Uterus (tissue), 2 donors: Measurements from ENCODE around the gene PLD1.

Experiments used
- POLR2A ChIP-seq, 2 donors: fragments of 450-650 bp; IDR thresholded peaks; one replicate each; pipeline ENCODE4 v1.6.1; 2016; ENCODE audit warnings: antibody characterized with exemption in 2 of 2, mild to moderate bottlenecking in 1 of 2, moderate library complexity in 1 of 2
- TF ChIP-seq, protein P1 (sequence below), 4 experiments: fragments of 200-600 bp in 2 of 4; fragments of 450-650 bp in 2 of 4; sonication (generic) in 2 of 4; IDR thresholded peaks; one replicate each; pipeline ENCODE4 v1.5.1; 2016 to 2019; ENCODE audit warnings: antibody characterized with exemption in 4 of 4, mild to moderate bottlenecking in 2 of 4, moderate library complexity in 1 of 4

- TF ChIP-seq, protein P1, sequence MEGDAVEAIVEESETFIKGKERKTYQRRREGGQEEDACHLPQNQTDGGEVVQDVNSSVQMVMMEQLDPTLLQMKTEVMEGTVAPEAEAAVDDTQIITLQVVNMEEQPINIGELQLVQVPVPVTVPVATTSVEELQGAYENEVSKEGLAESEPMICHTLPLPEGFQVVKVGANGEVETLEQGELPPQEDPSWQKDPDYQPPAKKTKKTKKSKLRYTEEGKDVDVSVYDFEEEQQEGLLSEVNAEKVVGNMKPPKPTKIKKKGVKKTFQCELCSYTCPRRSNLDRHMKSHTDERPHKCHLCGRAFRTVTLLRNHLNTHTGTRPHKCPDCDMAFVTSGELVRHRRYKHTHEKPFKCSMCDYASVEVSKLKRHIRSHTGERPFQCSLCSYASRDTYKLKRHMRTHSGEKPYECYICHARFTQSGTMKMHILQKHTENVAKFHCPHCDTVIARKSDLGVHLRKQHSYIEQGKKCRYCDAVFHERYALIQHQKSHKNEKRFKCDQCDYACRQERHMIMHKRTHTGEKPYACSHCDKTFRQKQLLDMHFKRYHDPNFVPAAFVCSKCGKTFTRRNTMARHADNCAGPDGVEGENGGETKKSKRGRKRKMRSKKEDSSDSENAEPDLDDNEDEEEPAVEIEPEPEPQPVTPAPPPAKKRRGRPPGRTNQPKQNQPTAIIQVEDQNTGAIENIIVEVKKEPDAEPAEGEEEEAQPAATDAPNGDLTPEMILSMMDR (IDR thresholded peaks at IDR 0.05), result no peak
- no peak for TF ChIP-seq POLR2A (IDR thresholded peaks at IDR 0.05)
Observed at GRCh38 chr3:171834461-171834801, 24.1 kb upstream of the PLD1 start.
